ENCODE results near the gene SIGLEC1. TPM values are rescaled to one million over a fixed set of nuclear protein-coding genes. Genes with fewer than 3 reads are reported as not detected.

The SIGLEC1 gene
- total RNA-seq, 4 donors from 2014 or later: 0.60 to 3.5 (median 1.1) TPM

DNA sequence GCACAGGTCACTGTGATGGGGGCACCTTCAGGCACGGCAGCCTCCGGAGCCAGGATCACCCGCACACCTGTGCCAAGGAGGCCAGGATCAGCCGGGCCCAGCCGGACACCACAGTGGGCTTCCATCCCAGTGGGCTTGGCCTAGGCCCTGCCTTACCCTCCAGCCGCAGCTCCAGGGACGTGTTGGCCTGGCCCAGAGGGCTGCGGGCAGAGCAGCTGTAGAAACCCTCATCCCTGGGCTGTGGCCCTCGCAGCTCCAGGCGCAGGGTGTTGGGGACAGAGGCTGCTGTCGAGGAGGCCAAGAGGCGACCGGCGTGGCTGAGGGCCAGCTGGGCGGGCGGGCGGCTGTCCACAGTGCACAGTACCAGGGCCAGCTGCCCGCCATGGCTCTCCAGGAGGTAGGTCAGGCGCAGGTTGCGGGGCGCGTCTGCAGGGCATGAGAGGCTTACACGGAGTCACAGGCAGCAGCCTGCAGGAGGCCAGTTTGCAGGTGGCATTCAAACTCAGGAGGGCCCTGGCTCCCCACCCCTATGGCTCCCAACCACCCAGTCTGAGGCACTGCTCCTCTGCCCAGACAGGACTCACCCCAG is 19.6 kb downstream of the SIGLEC1 start:
- H3K4me3 ChIP-seq: no peak overlapping the region
- no peak overlapping the region for H3K27ac ChIP-seq
- H3K4me1 ChIP-seq: no peaks in the 10 kb centered on the region
- DNase-seq (ENCODE audit: low spot score in 2 of 2): no peak
- H3K27me3 ChIP-seq: no peaks in the 10 kb centered on the region
- H3K36me3 ChIP-seq: no peaks in the 10 kb centered on the region
- WGBS: no CpG with 5 or more reads among the region's 23 CpGs
- TF ChIP-seq POLR2AphosphoS5 (IDR thresholded peaks at IDR 0.05): no peak
- no peak for TF ChIP-seq POLR2A (IDR thresholded peaks at IDR 0.05)
- no peak for TF ChIP-seq EP300 (IDR thresholded peaks at IDR 0.05)
- TF ChIP-seq CTCF (IDR thresholded peaks at IDR 0.05): no peak
- no peaks in the 10 kb centered on the region for H3K9me3 ChIP-seq

DNA sequence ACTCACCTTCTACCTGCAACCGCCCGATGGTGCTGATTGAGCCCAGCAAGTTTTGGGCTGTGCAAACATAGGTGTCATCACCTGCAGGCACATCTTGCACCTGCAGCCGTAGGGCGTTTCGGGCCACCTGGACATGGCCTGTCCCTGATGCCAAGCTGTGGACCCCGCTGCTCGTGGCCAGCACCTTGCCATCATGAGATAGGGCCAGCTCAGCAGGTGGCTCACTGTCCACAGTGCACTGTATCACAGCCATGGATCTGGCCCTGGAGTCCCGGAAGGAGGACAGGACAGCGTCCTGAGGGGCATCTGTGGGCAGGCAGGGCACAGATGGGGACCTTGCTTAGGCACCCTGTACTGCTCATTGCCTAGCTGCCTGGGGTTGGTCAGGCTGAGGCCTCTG is 20.5 kb downstream of the SIGLEC1 start:
- no peaks in the 10 kb centered on the region for H3K9me3 ChIP-seq
- no peak for DNase-seq (ENCODE audit: low spot score in 2 of 2)
- H3K36me3 ChIP-seq: no peaks in the 10 kb centered on the region
- H3K27me3 ChIP-seq: no peaks in the 10 kb centered on the region
- 73% methylated on average over 2 of the region's 9 CpGs for WGBS
- H3K4me1 ChIP-seq: peaks cover 6% of the 10 kb centered on the region
- no peak overlapping the region for H3K4me3 ChIP-seq
- no peak overlapping the region for H3K27ac ChIP-seq
- TF ChIP-seq POLR2A (IDR thresholded peaks at IDR 0.05) (no peak), POLR2AphosphoS5 (IDR thresholded peaks at IDR 0.05) (no peak), CTCF (IDR thresholded peaks at IDR 0.05) (no peak), EP300 (IDR thresholded peaks at IDR 0.05) (no peak)

DNA sequence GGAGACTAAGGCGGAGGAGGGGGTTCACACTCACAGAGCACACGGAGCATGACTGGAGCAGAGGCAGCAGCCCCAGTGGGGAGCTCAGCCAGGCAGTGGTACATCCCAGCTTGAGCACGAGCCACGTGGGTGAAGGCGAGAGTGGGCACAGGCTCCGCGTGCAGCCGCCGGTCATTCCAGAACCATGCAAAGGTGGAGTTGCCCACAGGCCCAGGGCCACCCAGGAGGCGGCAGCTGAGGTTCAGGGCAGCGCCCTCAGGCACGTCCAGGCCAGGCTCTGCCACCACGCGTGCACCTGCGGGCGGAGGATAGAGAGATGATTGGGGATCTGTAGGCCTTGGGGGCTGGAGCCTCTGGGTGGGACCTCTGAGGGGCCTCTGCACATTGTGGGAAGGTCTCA is 21.1 kb downstream of the SIGLEC1 start:
- H3K27me3 ChIP-seq: no peaks in the 10 kb centered on the region
- no peak overlapping the region for H3K27ac ChIP-seq
- H3K4me1 ChIP-seq: peaks cover 12% of the 10 kb centered on the region
- no peaks in the 10 kb centered on the region for H3K36me3 ChIP-seq
- H3K4me3 ChIP-seq: no peak overlapping the region
- DNase-seq (ENCODE audit: low spot score in 2 of 2): no peak
- no peaks in the 10 kb centered on the region for H3K9me3 ChIP-seq
- WGBS: 91% methylated on average over 15 of the region's 16 CpGs
- TF ChIP-seq POLR2AphosphoS5 (IDR thresholded peaks at IDR 0.05) (no peak), POLR2A (IDR thresholded peaks at IDR 0.05) (no peak), CTCF (IDR thresholded peaks at IDR 0.05) (no peak), EP300 (IDR thresholded peaks at IDR 0.05) (no peak)

GRCh38 chr20:3690413-3690812 is 22.0 kb downstream of the SIGLEC1 start:
- DNase-seq (ENCODE audit: low spot score in 2 of 2): no peak
- Histone ChIP-seq H3K36me3 (no peaks in the 10 kb centered on the region), H3K27ac (no peak overlapping the region), H3K9me3 (no peaks in the 10 kb centered on the region), H3K27me3 (no peaks in the 10 kb centered on the region), H3K4me1 (peaks cover 13% of the 10 kb centered on the region), H3K4me3 (no peak overlapping the region)
- no peak for TF ChIP-seq POLR2A (IDR thresholded peaks at IDR 0.05)
- TF ChIP-seq POLR2AphosphoS5 (IDR thresholded peaks at IDR 0.05): no peak
- TF ChIP-seq CTCF (IDR thresholded peaks at IDR 0.05): no peak
- TF ChIP-seq EP300 (IDR thresholded peaks at IDR 0.05): no peak
- WGBS: 98% methylated on average over 3 of the region's 3 CpGs

DNA sequence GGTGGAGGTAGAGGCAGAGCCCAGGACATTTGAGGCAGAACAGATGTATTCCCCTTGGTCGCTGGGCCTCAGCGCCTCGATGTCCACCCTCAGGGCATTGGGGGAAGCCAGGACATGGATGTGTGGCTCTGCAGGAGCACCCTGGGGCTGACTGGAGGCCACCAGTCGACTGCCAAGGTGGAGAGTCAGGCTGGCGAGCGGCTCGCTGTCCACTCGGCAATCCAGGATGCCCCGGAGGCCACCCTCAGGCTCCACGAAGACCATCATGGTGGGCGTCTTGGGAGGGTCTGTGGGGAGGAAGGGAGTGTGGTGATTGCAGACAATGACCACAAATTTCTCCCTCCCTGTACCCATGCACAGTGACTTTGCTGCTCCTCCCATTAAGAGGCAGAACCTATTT is 22.4 kb downstream of the SIGLEC1 start:
- Histone ChIP-seq H3K27me3 (no peaks in the 10 kb centered on the region), H3K4me1 (peaks cover 13% of the 10 kb centered on the region), H3K9me3 (no peaks in the 10 kb centered on the region), H3K4me3 (no peak overlapping the region), H3K27ac (no peak overlapping the region), H3K36me3 (no peaks in the 10 kb centered on the region)
- WGBS: 84% methylated on average over 4 of the region's 11 CpGs
- TF ChIP-seq POLR2AphosphoS5 (IDR thresholded peaks at IDR 0.05): no peak
- no peak for TF ChIP-seq POLR2A (IDR thresholded peaks at IDR 0.05)
- no peak for TF ChIP-seq CTCF (IDR thresholded peaks at IDR 0.05)
- no peak for TF ChIP-seq EP300 (IDR thresholded peaks at IDR 0.05)
- no peak for DNase-seq (ENCODE audit: low spot score in 2 of 2)
